Measurements from ENCODE around the gene PPFIA4. TPM values are rescaled to one million over a fixed set of nuclear protein-coding genes. Genes with fewer than 3 reads are reported as not detected.

The PPFIA4 gene
- polyA plus RNA-seq, 1 of the 3 experiments (the other 2 are of a cell fraction) = 4.4 TPM

- H3K36me3 ChIP-seq (replicated peaks in 1 of 2; ENCODE audit: control insufficient read depth in 1 of 2, insufficient read depth in 2 of 2, low read length in 1 of 2) = no peaks in the 10 kb centered on the region
- peaks cover 0 to 26% of the 10 kb centered on the region in 2 experiments; a peak in 1 of 4 replicates for H3K4me1 ChIP-seq (ENCODE audit: control insufficient read depth in 1 of 2, insufficient read depth in 2 of 2, low read depth in 1 of 2, low read length in 1 of 2)
- ChIA-PET POLR2A (no interaction called here), CTCF (interaction anchor here (1.5 to 13.2 kb wide), 4 partner anchors 17 to 209 kb away, joined by 10 to 131 read pairs (median 11); no protein-coding TSS in a partner anchor)
- TF ChIP-seq TCF12 (IDR thresholded peaks at IDR 0.05) = no peak
- no peak for TF ChIP-seq SMC3 (IDR thresholded peaks at IDR 0.05; ENCODE audit: low read depth, low read length)
- no peak for TF ChIP-seq TEAD4 (IDR thresholded peaks at IDR 0.05; ENCODE audit: borderline replicate concordance, insufficient read depth)
- no peak for TF ChIP-seq FOSL2 (IDR thresholded peaks at IDR 0.05; ENCODE audit: borderline replicate concordance, low read depth)
- no peak for TF ChIP-seq MXI1 (IDR thresholded peaks at IDR 0.05; ENCODE audit: low read depth, low read length)
- no peak for TF ChIP-seq RXRA (IDR thresholded peaks at IDR 0.05; ENCODE audit: borderline replicate concordance, low read depth)
- TF ChIP-seq ELF1 (IDR thresholded peaks at IDR 0.05) = no peak
- TF ChIP-seq EP300 (IDR thresholded peaks at IDR 0.05; ENCODE audit: borderline replicate concordance in 1 of 2, low read depth in 1 of 2, low read length in 1 of 2) = no peak
- no peak for TF ChIP-seq MAX (IDR thresholded peaks at IDR 0.05; ENCODE audit: low read depth)
- no peak for TF ChIP-seq IRF3 (IDR thresholded peaks at IDR 0.05; ENCODE audit: low read depth, low read length)
- no peak for TF ChIP-seq MEF2A (IDR thresholded peaks at IDR 0.05; ENCODE audit: borderline replicate concordance, low read depth)
- TF ChIP-seq GABPA (IDR thresholded peaks at IDR 0.05; ENCODE audit: low read depth) = no peak
- no peak for TF ChIP-seq USF2 (IDR thresholded peaks at IDR 0.05; ENCODE audit: borderline replicate concordance, low read depth, low read length)
- no peak for TF ChIP-seq CHD2 (IDR thresholded peaks at IDR 0.05; ENCODE audit: low read length, partially characterized antibody)
- no peak for TF ChIP-seq USF1 (IDR thresholded peaks at IDR 0.05; ENCODE audit: borderline replicate concordance, low read depth)
- TF ChIP-seq JUND (IDR thresholded peaks at IDR 0.05) = no peak
- TF ChIP-seq REST (IDR thresholded peaks at IDR 0.05; ENCODE audit: low read depth, low read length) = no peak
- TF ChIP-seq CTCF (IDR thresholded peaks at IDR 0.05) = no peak
- no peak overlapping the region for H3K4me3 ChIP-seq (ENCODE audit: low read depth in 2 of 2, low read length in 1 of 2)
- no peak overlapping the region for H3K4me2 ChIP-seq
- no peaks in the 10 kb centered on the region for H3K27me3 ChIP-seq (ENCODE audit: insufficient read depth)
- H3K9me3 ChIP-seq = no peaks in the 10 kb centered on the region
- no peaks in the 10 kb centered on the region for H3F3A ChIP-seq (replicated peaks; ENCODE audit: insufficient read depth)
- DNase-seq = no peak
- no peaks in the 10 kb centered on the region for H4K20me1 ChIP-seq (ENCODE audit: insufficient read depth)
- H3K9ac ChIP-seq = no peak overlapping the region
- H3K9me2 ChIP-seq = no peaks in the 10 kb centered on the region
- H3K27ac ChIP-seq (ENCODE audit: low read depth in 2 of 2, low read length in 1 of 2) = no peak overlapping the region
- H3K79me2 ChIP-seq (ENCODE audit: insufficient read depth) = no peaks in the 10 kb centered on the region
- no CpG with 5 or more reads among the region's 1 CpG for WGBS (ENCODE audit: low lambda C conversion rate)
- H2AFZ ChIP-seq (ENCODE audit: low read depth) = no peak overlapping the region
Observed at GRCh38 chr1:203058676-203058935, 32.3 kb downstream of the PPFIA4 start.
